ENCODE measurements around the gene BLOC1S4.

BLOC1S4 gene

GRCh38 chr4:6732441-6733357 lies 16.7 kb downstream of the BLOC1S4 start:
- intact Hi-C loops (cut with DNase I), result no loop called here
- peak in 9 of 10 donors; percentile 43 to 96 (median 71) for DNase-seq

GRCh38 chr4:6733358-6734164 lies 17.6 kb downstream of the BLOC1S4 start:
- intact Hi-C loops (cut with DNase I), result no loop called here
- no peak for DNase-seq

GRCh38 chr4:6734165-6734786 lies 18.3 kb downstream of the BLOC1S4 start:
- DNase-seq, result no peak
- intact Hi-C loops (cut with DNase I), result no loop called here

GRCh38 chr4:6739920-6740319 lies 23.9 kb downstream of the BLOC1S4 start:
- DNase-seq, result no peak
- intact Hi-C loops (cut with DNase I), result no loop called here

- intact Hi-C loops (cut with DNase I), result no loop called here
- DNase-seq, result peak in 1 of 10 donors; percentile 3
Measured at GRCh38 chr4:6740347-6740746, 24.4 kb downstream of the BLOC1S4 start.

GRCh38 chr4:6742507-6742906 lies 26.5 kb downstream of the BLOC1S4 start:
- no peak for DNase-seq
- intact Hi-C loops (cut with DNase I), result no loop called here

- peak in 1 of 10 donors; percentile 2 for DNase-seq
- intact Hi-C loops (cut with DNase I), result no loop called here
Measured at GRCh38 chr4:6742989-6743388, 27.0 kb downstream of the BLOC1S4 start.

GRCh38 chr4:6746721-6747293 lies 30.8 kb downstream of the BLOC1S4 start:
- DNase-seq, result no peak
- intact Hi-C loops (cut with DNase I), result no loop called here

- DNase-seq, result peak in 1 of 10 donors; percentile 13
- intact Hi-C loops (cut with DNase I), result no loop called here
Measured at GRCh38 chr4:6747294-6748051, 31.5 kb downstream of the BLOC1S4 start.

- intact Hi-C loops (cut with DNase I), result no loop called here
- peak in 2 of 10 donors; percentile 41 to 77 for DNase-seq
Measured at GRCh38 chr4:6748286-6748685, 32.3 kb downstream of the BLOC1S4 start.

- intact Hi-C loops (cut with DNase I), result no loop called here
- peak in 2 of 10 donors; percentile 47 to 80 for DNase-seq
Measured at GRCh38 chr4:6749340-6750171, 33.6 kb downstream of the BLOC1S4 start.

- intact Hi-C loops (cut with DNase I), result no loop called here
- peak in 1 of 10 donors; percentile 48 for DNase-seq
Measured at GRCh38 chr4:6750286-6751221, 34.6 kb downstream of the BLOC1S4 start.

GRCh38 chr4:6751611-6752485 lies 35.9 kb downstream of the BLOC1S4 start:
- DNase-seq, result peak in 1 of 10 donors; percentile 37
- intact Hi-C loops (cut with DNase I), result no loop called here

GRCh38 chr4:6752486-6752829 lies 36.5 kb downstream of the BLOC1S4 start:
- no peak for DNase-seq
- intact Hi-C loops (cut with DNase I), result no loop called here

- intact Hi-C loops (cut with DNase I), result no loop called here
- DNase-seq, result peak in 4 of 10 donors; percentile 24 to 87 (median 56)
Measured at GRCh38 chr4:6753103-6753560, 37.2 kb downstream of the BLOC1S4 start.

- peak in 3 of 10 donors; percentile 9 to 71 (median 46) for DNase-seq
- intact Hi-C loops (cut with DNase I), result no loop called here
Measured at GRCh38 chr4:6753891-6754290, 37.9 kb downstream of the BLOC1S4 start.

All from posterior cingulate gyrus (tissue), 11 donors.